ENCODE data around the gene PSMA8. TPM values are rescaled to one million over a fixed set of nuclear protein-coding genes. Genes with fewer than 3 reads are reported as not detected.
A peak's percentile ranks its signal among the peaks of the same experiment; 100 is the strongest.
"Not testable (repeated sequence)": the region's sequence is repeated elsewhere in the genome, so short reads cannot be mapped to it uniquely, and the experiment has no call there.

PSMA8 gene
- polyA plus RNA-seq, 12 donors = 0.12 TPM; not detected in 11

- no peak for DNase-seq
These were observed 41.8 kb downstream of the PSMA8 start for GRCh38 chr18:26175481-26175880.

GRCh38 chr18:26176134-26176533, 42.5 kb downstream of the PSMA8 start:
- DNase-seq = no peak

- no peak for DNase-seq
These were observed 47.7 kb downstream of the PSMA8 start for GRCh38 chr18:26181343-26181826.

GRCh38 chr18:26183395-26184112, 49.9 kb downstream of the PSMA8 start:
- no peak for DNase-seq

GRCh38 chr18:26185267-26185666, 51.6 kb downstream of the PSMA8 start:
- DNase-seq = no peak

- no peak for DNase-seq
These were observed 56.8 kb downstream of the PSMA8 start for GRCh38 chr18:26190506-26190905.

- no peak for DNase-seq
These were observed 58.6 kb downstream of the PSMA8 start for GRCh38 chr18:26192233-26192632.

- DNase-seq = no peak
These were observed 62.9 kb downstream of the PSMA8 start for GRCh38 chr18:26196605-26197004.

- not testable (repeated sequence) for DNase-seq
These were observed 68.3 kb downstream of the PSMA8 start for GRCh38 chr18:26202001-26202400.

- no peak for DNase-seq
These were observed 71.6 kb downstream of the PSMA8 start for GRCh38 chr18:26205318-26205717.

- no peak for DNase-seq
These were observed 72.8 kb downstream of the PSMA8 start for GRCh38 chr18:26206488-26206887.

- no peak for DNase-seq
These were observed 74.3 kb downstream of the PSMA8 start for GRCh38 chr18:26207937-26208336.

- no peak for DNase-seq
These were observed 75.3 kb downstream of the PSMA8 start for GRCh38 chr18:26208977-26209376.

GRCh38 chr18:26210147-26210546, 76.5 kb downstream of the PSMA8 start:
- no peak for DNase-seq

GRCh38 chr18:26215247-26215970, 81.7 kb downstream of the PSMA8 start:
- DNase-seq = no peak

- DNase-seq = no peak
These were observed 91.5 kb downstream of the PSMA8 start for GRCh38 chr18:26225022-26225693.

GRCh38 chr18:26225915-26226228, 92.2 kb downstream of the PSMA8 start:
- DNase-seq = no peak

- DNase-seq = peak; percentile 95
These were observed 92.8 kb downstream of the PSMA8 start, which contains the start of gene TAF4B for GRCh38 chr18:26226229-26227050. TAF4B (plus strand) TSS chr18:26226445; CDS start chr18:26226934, 489 bp downstream.

- no peak for DNase-seq
These were observed 93.5 kb downstream of the PSMA8 start for GRCh38 chr18:26227051-26227670.

- DNase-seq = no peak
These were observed 95.0 kb downstream of the PSMA8 start for GRCh38 chr18:26228562-26229260.

GRCh38 chr18:26230497-26230896, 96.8 kb downstream of the PSMA8 start:
- DNase-seq = no peak

All from muscle of arm (tissue), 12 donors.